OCI-M1 (cell line): ENCODE measurements around the gene TAS1R2.
A peak's percentile ranks its signal among the peaks of the same experiment; 100 is the strongest.

Experiments used
- DNase-seq: peaks from one replicate; lab custom pipeline; 2025; lab: John Stamatoyannopoulos, UW

The TAS1R2 gene

DNA sequence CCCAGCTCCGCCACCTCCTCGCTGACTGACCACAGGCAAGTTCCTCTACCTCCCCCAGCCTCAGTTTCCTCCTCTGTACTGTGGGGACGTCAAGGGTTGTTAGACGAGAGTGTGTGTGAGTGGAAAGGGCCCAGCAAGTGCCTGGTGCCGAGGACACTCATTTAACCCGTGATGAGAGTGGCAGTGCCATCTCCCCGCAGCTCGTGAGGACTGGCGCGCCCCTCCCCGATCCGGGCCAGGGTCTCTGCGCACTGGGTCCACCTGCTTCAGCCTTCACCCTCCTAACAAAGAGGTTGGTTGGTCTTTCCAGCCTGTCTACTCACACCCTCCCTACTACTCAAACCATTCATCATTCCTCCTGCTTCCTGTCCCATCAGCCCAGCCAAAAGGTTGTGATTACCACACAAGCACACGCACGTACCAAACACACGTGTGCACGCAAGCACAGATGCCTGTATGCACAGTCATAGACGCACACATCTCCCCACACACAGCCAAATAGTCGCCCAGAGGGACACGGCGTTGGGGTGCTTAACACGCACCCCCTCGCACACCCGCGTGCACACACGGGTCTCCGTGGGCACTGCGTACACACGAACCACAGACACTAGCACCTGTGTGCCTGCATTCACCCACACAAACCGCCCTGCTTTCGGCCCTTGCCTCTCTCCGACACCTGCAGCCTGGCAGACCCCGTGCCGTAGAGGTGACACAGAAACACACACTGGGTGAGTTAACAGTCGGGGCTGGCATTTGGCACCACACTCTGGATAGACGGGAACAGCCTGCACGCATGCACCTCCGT is 39.3 kb downstream of the TAS1R2 start:
- DNase-seq, result no peak

DNA sequence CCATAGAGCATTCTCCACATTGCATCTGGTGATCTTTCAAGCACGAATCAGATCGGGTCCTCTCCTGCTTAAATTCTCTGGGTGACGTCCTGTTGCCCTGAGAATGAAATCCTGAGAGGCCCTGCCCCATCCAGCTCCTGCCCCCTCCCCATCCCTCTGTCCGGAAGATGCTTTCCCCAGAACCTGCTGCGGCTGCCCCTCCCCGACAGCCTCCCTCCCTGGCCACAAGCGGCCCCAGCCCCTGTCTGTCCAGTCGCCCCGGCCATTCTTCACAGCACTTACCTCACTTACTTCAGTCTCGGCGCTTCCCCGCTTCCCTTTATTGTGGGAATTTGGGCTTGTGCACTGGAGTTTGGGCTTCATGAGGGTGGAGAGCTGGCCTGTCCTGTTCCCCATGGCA is 40.3 kb downstream of the TAS1R2 start:
- DNase-seq, result no peak

DNA sequence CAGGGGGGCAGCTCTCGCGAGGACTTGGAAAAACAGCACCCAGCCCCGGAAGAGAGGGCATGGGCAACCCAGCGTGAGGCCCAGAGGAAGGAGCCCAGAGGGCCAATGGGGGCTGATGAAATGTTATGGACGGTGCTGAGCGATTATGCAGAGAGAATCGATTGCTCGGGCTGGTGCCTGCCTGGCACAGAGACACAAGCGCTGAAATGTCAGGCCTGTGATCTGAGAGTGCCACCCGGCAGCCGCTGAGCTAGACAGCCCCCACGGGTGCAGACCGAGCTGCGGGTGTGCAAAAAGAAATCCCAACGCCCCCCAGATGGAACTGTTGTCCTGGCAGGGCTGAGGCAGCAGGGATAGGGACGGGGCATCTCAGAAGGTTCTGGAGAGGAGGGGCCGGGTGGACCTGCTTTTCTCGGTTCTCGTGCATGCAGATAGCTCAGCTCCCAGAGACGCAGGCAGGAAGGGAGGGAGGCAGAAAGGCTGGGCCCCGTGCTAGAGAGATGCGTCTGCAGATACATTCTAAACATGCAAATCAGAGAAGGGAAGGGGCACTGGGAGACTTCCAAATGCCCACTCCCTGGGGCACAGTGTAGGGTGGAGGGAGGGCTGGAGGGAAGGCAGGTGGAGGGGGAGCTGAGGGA is 41.5 kb downstream of the TAS1R2 start:
- no peak for DNase-seq

DNA sequence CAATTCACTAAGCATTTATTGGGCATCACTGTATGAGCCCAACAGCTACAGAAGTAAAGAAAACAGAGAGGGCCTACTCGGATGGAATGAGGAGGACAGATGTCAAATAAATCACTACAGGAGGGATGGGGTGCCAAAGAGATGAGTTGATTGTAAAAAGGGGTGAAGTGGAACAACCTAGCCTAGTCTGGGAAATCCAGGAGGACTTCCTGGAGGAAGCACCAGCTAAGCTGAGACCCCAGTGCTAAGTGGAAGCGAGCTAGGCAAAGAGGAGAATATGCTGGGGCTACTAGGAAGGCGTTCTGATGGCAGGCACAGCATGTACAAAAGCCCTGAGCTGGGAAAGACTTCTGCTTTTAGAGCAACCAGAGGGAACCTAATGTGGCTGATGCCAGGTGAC is 42.1 kb downstream of the TAS1R2 start:
- DNase-seq, result no peak

DNA sequence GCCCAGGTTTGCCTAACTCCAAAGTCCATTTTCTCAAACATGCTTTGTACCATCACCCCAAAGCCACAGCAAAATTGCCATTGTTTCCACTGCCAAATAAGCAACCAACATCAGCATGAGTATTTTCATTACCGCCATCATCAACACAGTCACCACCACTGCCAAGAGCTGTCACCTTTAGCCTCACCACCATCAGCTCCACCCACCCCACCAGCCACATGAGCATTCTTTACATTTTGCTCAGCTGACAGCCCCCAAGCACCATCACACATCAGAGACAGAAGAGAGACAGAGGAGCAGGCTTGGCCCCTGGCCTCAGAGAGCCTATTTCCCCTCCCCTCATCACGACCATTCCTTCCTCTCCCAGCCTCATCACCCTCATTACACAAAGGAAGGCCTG is 42.7 kb downstream of the TAS1R2 start:
- DNase-seq, result no peak

DNA sequence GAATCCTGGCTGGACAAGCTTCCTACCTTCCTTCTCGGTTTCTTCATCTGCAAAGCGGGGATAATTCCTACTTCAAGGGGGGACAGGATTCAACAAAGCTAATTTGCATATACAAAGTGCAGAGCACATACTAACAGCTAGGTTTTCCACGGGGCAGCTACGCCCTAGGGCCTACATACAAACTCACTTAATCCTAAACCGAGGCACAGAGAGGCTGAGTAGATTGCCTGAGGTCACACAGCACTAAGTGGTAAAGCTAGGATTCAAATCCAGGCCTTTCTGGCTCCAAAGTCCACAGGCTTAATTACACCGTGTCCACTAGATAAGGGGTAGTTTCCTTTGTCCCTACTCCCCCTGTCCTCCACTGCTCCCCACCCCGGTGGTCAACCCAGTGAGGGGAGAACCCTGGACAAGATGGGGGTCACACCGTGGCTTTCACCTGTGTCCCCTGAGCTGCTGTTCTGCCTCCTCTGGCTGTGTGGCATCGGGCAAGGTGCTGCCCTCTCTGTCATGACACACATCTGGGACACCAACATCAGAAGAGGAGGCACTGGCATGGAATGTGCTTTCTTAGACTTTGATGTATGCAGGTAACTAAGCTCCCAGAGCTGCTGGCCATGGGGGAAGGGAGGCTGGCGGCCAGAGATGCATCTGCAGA is 44.5 kb downstream of the TAS1R2 start:
- no peak for DNase-seq

DNA sequence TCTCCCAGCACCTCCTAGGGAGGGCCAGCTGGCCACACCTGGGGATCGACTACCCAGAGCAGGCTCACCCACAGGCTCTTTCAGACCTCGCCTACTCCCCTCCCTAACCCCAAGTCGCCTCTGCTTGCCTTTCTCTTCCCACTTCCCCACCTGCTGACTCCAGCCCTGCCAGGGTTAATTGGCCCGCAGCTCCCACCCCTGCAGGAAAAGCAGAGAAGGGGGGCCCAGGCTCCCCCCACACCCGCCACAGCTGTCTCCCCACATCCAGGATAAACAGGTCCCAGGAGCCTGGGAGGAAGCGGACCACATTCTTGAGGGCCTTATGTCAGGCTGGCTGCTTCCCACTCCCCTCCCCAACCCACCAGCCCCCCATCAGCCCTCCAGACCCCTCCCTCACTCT is 45.0 kb downstream of the TAS1R2 start:
- DNase-seq, result no peak

DNA sequence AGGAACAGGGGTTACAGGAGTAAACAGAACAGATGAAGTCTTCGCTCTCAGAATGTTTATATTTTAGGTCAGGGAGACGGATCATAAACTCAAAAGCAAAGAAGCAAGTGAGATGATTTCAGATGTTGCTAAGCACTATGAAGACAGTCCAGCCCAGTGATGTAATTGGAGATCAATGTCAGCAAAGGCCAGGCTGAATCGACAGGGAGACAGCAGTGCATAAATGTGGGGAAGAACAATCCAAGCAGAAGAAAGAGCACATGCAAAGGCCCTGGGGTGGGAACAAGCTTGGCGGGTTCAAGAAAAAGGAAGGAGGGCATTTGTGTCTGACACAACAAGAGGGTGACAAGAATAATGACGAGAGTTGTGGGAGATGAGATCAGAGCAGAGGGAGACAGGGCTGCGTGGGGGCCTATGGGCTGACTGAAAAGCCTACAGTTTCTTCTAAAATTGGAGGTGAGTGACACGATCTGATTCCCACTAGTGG is 47.0 kb downstream of the TAS1R2 start:
- no peak for DNase-seq

DNA sequence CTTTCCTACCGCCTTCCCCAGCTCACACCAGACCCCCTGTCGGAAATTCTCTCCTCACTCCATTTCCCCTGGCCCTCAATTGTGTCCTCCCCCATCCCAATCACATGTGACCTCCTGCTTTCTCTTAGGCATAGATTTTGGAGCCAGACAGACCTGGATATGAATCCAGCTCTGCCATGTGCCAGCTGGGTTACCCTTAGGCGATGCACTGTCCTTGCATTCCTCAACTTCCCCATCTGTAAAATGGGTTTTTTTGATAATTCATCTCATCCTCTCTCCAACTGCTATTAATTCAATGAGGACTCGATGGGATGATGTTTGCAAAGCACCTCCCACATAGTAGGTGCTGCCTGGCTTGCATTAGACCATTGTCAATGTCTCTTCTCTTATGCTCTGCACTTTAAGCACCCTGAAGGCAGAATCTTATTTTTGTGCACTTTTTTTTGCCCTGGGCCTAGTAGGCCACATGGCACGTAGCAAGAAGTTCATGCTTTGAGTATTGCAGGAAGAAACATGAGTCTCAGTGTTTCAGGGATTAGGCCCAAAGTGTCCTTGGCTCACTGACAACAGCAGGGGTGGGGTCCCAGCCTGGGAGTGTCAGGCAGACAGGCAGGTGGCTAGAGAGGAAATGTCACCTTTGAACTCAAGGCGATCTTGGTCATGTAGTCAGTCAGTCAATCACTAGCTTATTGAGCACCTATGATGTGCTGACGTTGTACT is 47.6 kb downstream of the TAS1R2 start:
- no peak for DNase-seq

DNA sequence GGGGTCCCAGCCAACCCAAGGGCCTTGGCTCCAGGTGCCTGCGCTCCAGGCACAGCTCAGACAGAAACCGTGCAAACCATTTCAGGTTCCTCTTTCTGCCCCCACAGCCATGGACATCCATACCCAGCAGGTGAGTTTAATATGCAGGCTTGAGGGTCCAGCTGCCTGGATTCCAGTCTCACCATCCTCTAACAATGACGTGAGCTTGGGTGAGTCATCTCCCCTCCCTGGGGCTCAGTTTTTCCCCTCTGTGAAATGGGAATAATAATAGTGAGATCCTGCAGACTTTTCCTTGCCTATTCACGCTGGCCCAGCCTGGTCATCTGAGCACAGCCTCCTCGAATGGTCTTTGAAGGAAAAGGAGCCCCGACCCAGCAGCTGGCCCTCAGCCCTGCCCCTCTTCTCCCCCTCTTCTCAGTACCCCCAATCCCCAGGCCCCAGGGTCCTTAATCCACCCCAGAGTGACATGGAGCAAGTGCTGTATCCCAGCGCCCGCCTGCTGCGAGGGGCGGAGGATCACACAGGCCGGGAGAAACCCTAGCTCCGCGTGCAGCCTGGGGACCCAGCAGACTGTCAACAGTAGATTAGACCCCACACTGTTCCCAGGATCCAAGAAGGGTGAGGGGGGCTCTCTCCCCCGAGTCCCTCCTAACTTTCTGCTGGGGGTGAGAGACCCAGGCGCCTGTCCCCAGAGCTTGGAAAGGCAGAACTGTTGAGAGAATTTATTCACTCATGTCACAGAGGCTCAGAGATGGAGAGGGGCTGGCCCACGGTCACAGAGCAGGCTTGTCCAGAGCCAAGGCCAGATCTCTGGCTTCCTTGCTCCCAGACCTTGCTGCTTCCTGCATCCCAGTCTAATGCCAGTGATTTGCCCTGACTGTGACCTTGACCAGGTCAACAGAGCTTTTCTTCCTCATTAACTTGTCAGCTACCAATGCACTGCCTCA is 49.2 kb downstream of the TAS1R2 start:
- DNase-seq, result no peak

DNA sequence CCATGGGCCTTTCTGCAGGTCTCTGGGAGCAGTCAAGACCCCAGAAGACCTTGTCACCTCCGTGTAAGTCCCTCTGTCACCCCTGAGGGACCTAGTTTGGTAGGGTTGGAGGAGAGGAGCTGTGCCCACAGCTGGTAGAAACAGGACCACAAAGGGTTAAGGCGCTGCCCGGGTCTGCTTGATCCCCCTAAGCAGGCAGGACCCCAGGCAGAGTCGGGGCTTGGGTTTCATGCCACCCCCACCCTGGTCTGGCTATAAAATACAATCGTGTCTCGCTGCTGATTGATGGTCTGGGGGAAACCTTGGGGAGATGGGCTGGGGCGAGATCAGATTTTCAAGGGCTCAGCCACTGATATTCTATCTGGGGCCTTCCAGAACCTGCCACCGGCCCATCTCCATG is 50.9 kb downstream of the TAS1R2 start:
- no peak for DNase-seq

DNA sequence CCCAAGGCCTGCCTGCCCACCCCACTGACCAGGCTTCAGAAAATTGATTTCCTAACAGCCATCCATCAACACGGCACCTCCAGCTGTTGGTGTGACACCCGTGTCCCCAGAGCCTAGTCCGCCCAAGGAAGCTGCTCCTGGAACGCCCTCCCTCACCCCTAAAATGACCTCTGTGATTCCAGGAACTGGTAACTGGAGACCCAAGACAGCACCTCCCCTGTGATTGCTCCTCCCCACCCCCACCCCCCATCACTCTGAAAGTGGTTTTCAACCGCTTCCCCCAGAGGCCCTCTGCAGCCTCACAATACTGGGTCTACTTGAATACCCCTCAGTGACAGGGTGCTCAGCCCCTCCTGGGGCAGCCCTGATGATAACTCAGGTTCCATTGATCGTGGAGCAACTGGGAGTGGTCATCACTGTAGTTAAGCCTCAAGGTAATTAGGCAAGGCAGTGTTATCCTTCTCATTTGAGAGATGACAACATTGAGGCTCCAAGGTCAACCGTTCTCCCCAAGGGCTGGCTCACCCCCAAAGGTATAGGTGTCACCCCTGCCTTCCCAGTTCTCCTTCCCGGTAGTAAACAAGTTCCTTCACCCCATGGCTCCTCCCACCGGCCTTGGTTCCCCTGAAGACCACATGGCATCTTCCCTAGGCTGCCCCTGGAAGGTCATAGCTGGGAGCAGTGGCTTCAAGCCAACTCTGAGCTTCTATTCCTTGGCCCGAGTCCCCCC is 52.0 kb downstream of the TAS1R2 start:
- peak; percentile 57 for DNase-seq

DNA sequence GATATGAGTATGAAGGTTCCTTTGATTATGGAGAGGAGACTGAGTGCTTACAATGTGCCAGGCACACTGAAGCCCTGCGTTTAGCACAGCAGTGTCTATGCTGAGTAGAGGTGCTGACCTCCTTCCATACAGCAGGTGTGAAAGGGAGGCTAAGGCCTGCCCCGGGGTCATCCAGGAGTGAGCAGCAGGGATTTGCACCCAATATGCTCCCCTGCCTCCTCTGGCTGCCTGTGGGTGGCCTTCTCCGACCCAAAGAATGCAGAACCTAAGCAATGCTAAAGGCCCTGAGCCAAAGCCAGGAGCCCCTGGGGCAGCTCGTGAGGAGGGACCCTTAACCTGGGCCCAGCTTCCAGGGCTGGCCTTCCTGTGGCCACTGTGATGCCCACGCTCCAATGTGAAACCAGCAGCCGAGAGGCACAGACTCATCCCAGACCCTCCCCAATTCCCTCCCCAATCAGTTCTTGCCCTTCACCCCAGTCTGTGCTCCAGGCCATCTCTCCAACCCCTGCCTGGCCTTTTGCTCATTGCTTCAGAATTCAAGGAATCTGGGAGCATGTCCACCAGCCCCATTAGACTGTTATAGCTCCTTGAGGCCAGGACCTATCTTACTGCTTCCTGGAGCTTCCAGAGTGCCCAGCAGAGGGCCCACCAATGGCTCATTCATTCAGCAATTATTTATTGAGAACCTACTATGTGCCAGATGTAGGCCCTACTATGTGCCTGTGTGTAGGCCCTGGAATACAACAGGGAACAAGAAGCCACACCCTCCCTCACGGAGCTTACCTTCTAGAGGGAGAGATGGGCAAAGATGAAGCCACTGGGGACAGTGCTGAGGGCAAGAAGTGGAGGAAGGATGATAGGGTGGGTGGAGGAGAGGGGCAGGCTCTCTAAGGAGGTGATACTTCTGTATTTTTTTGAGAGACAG is 53.3 kb downstream of the TAS1R2 start:
- no peak for DNase-seq

DNA sequence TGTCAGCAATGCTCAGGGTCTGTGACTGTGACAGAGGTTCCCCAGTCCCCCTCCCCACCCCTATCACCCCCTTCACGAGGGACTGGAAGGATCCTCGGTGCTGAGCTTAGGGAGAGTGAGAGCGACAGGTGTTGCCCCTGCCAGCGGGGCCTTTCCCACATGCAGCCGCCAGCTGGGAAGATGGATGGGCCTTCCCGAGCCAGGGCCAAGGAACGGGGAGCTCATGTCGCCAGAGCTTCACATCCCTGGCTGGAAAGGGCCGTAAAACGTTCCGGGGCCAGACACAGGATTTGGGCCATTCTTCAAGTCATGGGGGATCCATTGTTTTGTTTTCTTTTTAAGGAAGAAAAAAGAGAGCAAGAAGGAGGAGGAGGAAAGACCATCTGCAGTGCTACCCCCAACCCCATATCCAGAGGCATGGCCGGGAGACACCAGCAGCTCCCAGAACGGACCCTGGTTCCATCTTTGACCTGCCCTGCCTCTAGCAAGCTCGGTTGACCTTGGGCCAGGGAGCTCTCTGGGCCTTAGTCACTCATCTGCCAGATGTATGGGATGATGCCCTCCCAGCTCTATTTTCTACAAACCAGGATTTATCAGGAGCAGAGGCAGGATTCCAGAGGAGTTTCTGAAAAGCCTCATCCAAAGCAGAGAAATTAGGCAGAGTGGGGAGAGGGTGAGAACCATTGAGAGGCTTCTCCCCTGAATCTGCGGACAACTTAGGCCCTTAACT is 54.1 kb downstream of the TAS1R2 start:
- no peak for DNase-seq

DNA sequence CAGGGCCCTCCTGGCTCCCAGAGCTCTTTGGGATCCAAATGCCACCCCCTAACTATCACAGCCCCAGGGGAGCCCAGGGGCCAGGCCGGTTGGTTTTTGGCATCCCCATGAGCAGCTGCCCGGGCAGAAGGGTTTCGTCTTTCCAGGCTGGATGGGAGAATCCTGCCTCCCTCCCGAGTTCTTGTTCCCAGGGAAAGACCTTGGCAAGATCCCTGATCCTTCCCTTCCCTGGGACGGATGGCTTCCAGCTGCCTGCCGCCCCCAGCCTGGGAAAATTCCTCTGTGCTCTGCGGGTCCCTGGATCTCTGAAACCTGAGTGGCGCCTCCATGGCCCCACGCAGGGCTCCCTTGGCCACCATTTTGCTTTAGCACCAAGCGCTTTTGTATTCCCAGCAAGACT is 55.6 kb downstream of the TAS1R2 start:
- no peak for DNase-seq

DNA sequence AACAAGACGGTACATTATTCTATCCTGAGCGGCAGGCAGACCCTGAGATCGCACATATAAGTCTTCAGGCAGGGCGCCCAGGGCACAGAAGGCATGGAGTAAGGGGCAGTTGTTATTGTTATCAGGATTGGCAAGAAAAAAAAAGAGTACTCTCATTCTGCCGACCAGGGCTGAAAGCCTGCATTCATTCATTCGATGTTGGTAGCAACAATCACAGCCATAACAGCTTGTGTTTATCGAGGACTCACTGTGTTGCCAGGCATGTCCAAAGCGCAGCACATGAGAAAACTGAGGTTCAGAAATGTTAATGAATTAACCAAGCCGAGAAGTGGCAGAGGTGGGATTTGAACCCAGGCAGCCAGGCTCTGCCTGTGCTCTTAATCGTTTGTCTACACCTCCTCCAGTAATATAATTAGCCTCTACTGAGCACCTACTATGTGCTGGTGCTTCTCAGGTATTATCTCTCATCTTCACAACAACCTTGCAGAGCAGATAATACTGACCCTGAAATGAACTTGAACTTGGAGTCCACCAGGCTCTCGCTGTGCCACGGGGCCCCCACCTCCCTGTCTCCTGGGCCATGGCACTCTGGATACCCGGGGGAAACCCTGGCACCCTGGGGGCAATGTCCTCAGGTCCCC is 56.2 kb downstream of the TAS1R2 start:
- no peak for DNase-seq

DNA sequence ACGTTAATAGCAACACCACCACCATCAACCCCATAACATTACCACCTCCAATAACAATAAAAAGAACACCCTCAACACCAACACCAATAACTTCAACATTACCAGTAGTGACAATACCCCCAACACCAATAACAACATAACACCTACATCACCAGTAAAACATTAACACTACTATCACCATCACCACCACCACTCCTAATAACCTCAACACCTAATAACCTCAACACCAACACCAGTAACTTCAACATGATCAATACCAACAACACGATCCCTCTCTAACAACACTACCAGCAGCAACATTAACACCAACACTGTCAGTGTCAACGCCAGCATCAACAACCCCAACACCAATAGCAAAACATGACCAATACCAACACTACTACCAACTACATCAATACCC is 57.2 kb downstream of the TAS1R2 start:
- DNase-seq, result no peak

DNA sequence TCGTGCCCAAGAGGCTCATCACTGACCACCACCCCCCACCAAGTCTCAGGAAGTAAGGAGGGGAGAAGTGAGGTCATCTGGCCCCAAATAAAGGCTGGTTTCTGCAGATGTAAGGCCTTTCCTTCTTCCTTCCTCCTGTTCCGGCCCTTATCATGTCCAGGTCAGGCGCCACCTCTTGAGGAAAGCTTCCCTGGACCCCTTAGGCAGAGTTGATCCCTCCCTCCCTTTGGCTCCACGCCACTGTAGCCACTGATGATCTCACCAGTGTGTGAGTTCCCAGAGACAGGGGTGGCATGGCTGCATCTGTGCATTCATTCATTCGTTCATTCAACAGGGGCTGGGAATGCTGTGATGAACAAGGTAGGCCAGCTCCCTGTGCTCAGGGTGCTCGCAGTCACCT is 59.2 kb downstream of the TAS1R2 start:
- DNase-seq, result no peak
